Nephron progenitor cell (in vitro differentiated cells): ENCODE measurements around the gene HSPA9.
A peak's percentile ranks its signal among the peaks of the same experiment; 100 is the strongest.

Source experiments
- DNase-seq: peaks from one replicate; pipeline ENCODE4 v3.0.0; 2021
- H3K27ac Mint-ChIP-seq: 2 replicates; pipeline ENCODE4 v1.8.0; 2021; ENCODE audit warnings: mild to moderate bottlenecking, moderate library complexity, mixed read lengths
- H3K27me3 Mint-ChIP-seq: 2 replicates; pipeline ENCODE4 v1.8.0; 2021; ENCODE audit warnings: mild to moderate bottlenecking, low read depth, mixed read lengths; ENCODE audit not compliant: poor library complexity
- H3K36me3 Mint-ChIP-seq: 2 replicates; pipeline ENCODE4 v1.8.0; 2021; ENCODE audit warnings: low read depth, mixed read lengths
- H3K4me1 Mint-ChIP-seq: 2 replicates; pipeline ENCODE4 v1.8.0; 2021; ENCODE audit warnings: mixed read lengths
- H3K4me3 Mint-ChIP-seq: 2 replicates; pipeline ENCODE4 v1.8.0; 2021; ENCODE audit warnings: mild to moderate bottlenecking, moderate library complexity, mixed read lengths
- H3K9me3 Mint-ChIP-seq: 2 replicates; pipeline ENCODE4 v1.8.0; 2021; ENCODE audit warnings: mild to moderate bottlenecking, moderate library complexity, mixed read lengths
- TF ChIP-seq, protein P1 (sequence below): fragments of 200-600 bp; sonication (generic); IDR thresholded peaks from 2 replicates; pipeline ENCODE4 v1.5.0; 2021; ENCODE audit warnings: antibody characterized with exemption

The HSPA9 gene

DNA sequence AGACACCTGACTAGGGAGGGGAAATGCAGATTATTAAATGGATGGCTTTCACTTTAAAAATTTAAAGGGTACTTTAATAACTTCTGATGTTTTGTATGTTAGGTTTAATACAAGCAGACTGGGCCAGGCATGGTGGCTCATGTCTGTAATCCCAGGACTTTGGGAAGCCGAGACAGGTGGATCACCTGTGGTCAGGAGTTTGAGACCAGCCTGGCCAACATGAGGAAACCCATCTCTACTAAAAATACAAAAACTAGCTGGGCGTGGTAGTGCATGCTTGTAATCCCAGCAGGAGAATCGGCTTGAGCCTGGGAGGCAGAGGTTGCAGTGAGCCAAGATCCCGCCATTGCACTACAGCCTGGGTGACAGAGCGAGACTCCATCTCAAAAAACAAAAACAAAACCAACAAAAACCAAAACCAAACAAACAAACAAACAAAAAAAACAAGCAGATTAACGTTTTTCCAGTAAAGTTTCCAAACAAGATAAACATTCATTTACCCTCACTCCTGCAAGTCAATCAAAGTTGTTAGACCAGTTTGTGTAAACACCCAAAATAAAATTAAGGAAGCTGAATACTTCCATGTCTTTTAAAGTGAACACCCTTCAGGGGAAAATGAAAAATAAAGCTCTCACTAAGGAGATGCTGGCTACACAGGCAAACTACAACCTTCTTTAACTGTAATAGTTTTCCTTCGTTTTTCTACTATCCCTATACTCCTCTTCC lies 46.3 kb downstream of the HSPA9 start:
- Mint-ChIP-seq H3K4me1 (peaks cover 13% of the 10 kb centered on the region), H3K4me3 (no peak overlapping the region), H3K27me3 (peaks cover 6% of the 10 kb centered on the region), H3K36me3 (peaks cover 52% of the 10 kb centered on the region), H3K27ac (peak overlapping the region; percentile 34), H3K9me3 (no peaks in the 10 kb centered on the region)
- TF ChIP-seq, protein P1, sequence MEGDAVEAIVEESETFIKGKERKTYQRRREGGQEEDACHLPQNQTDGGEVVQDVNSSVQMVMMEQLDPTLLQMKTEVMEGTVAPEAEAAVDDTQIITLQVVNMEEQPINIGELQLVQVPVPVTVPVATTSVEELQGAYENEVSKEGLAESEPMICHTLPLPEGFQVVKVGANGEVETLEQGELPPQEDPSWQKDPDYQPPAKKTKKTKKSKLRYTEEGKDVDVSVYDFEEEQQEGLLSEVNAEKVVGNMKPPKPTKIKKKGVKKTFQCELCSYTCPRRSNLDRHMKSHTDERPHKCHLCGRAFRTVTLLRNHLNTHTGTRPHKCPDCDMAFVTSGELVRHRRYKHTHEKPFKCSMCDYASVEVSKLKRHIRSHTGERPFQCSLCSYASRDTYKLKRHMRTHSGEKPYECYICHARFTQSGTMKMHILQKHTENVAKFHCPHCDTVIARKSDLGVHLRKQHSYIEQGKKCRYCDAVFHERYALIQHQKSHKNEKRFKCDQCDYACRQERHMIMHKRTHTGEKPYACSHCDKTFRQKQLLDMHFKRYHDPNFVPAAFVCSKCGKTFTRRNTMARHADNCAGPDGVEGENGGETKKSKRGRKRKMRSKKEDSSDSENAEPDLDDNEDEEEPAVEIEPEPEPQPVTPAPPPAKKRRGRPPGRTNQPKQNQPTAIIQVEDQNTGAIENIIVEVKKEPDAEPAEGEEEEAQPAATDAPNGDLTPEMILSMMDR: no peak
- no peak for DNase-seq

DNA sequence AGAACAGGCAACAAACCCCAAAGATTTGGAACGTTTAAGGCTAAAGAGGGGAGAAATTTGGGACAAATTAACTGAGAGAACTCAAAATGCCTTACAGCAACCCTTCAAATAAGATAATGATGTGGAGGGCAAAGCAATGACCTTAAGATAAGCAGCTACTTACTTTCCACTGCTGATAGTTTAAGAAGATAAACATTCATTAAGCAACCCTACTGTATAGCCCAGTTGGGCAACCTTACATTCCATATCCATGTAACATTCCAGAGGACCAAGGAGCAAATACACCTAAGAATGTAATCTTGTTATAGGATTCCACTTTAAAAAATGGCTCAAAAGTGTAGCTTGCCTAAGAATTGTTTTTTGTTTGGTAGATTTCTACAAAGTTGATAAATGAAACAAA lies 47.0 kb downstream of the HSPA9 start:
- H3K27me3 Mint-ChIP-seq: peaks cover 6% of the 10 kb centered on the region
- H3K36me3 Mint-ChIP-seq: peaks cover 49% of the 10 kb centered on the region
- peaks cover 13% of the 10 kb centered on the region for H3K4me1 Mint-ChIP-seq
- TF ChIP-seq, protein P1: no peak
- no peaks in the 10 kb centered on the region for H3K9me3 Mint-ChIP-seq
- H3K27ac Mint-ChIP-seq: peak overlapping the region; percentile 40
- DNase-seq: no peak
- H3K4me3 Mint-ChIP-seq: no peak overlapping the region

DNA sequence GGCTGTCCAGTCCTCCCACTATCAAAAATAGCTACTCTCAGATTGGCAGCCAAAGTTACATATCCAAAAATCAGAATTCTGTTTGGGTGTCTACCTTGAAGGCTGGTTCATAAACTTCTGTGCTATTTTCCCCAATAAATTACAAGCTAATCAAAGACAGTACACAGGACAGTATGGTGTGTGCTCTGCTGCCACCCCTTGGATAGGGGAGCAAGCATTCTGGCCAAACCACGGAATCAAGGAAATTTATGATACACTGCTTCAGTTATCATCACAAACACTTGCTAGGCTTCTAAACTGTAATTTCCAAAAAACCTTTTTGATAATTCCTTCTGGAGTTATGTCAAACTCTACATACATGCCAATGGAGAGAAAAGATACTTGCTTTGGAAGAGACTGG lies 48.0 kb downstream of the HSPA9 start:
- TF ChIP-seq, protein P1: no peak

DNA sequence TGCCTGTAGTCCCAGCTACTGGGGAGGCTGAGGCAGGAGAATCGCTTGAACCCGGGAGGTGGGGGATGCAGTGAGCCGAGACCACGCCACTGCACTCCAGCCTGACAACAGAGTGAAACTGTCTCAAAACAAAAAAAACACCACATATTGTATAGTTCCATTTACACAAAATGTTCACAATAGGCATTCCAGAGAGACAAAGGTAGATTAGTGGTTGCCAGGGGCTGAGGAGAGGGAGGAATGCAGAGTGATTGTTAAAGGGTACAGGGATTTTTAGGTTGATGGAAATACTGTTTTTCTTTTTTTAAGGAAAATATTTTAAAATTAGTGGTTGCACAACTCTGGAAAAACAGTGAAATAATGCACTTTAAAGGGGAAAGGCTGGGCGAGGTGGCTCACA lies 51.8 kb downstream of the HSPA9 start:
- H3K4me3 Mint-ChIP-seq: no peak overlapping the region
- peak overlapping the region; percentile 93 for H3K27ac Mint-ChIP-seq
- peaks cover 36% of the 10 kb centered on the region for H3K36me3 Mint-ChIP-seq
- DNase-seq: no peak
- peaks cover 5% of the 10 kb centered on the region for H3K4me1 Mint-ChIP-seq
- H3K27me3 Mint-ChIP-seq: peaks cover 3% of the 10 kb centered on the region
- TF ChIP-seq, protein P1: no peak
- no peaks in the 10 kb centered on the region for H3K9me3 Mint-ChIP-seq

More for the DNA sequence above, 48.0 kb downstream of the HSPA9 start:
- no peak for DNase-seq
- peaks cover 12% of the 10 kb centered on the region for H3K4me1 Mint-ChIP-seq
- H3K27me3 Mint-ChIP-seq: peaks cover 5% of the 10 kb centered on the region
- no peak overlapping the region for H3K27ac Mint-ChIP-seq
- H3K36me3 Mint-ChIP-seq: peaks cover 46% of the 10 kb centered on the region
- H3K4me3 Mint-ChIP-seq: no peak overlapping the region
- no peaks in the 10 kb centered on the region for H3K9me3 Mint-ChIP-seq

DNA sequence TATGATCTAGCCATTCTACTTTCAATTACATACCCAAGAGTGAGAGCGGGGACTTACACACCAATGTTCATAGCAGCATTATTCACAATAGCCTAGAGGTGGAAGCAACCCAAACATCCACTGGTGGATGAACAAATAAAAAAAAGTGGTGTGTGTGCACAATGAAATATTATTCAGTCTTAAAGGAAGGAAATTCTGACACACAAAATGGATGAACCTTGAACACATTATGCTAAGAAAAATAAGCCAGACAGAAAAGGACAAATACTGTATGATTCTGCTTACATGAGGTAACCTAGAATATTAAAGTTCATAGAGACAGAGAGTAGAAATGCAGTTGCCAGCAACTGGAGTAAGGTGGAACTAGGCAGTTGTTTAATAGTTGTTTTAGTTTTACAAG lies 54.2 kb downstream of the HSPA9 start:
- H3K4me1 Mint-ChIP-seq: peaks cover 5% of the 10 kb centered on the region
- H3K36me3 Mint-ChIP-seq: peaks cover 56% of the 10 kb centered on the region
- no peak for DNase-seq
- no peaks in the 10 kb centered on the region for H3K9me3 Mint-ChIP-seq
- TF ChIP-seq, protein P1: no peak
- H3K27me3 Mint-ChIP-seq: no peaks in the 10 kb centered on the region
- no peak overlapping the region for H3K4me3 Mint-ChIP-seq
- no peak overlapping the region for H3K27ac Mint-ChIP-seq

DNA sequence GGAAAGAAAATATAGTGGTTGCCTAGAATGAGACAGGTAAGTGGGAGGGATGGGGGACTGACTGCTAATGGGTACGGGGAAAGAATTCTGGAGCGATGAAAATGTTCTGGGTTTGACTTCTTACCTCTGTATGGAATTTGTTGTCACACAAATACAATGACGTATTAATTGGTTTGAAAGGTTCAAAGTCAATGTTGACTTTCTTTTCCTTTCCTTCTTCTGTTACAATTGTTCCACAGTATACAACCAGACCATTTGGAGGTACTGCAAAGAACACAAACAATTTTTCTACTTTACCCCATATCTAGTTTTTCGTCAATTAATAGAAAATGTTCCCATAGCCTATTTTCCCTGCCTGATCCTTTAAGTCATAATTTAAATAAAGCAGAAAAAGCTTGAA lies 57.8 kb downstream of the HSPA9 start:
- no peak overlapping the region for H3K27ac Mint-ChIP-seq
- TF ChIP-seq, protein P1: no peak
- peaks cover 5% of the 10 kb centered on the region for H3K4me1 Mint-ChIP-seq
- H3K4me3 Mint-ChIP-seq: no peak overlapping the region
- peaks cover 63% of the 10 kb centered on the region for H3K36me3 Mint-ChIP-seq
- no peak for DNase-seq
- no peaks in the 10 kb centered on the region for H3K9me3 Mint-ChIP-seq
- no peaks in the 10 kb centered on the region for H3K27me3 Mint-ChIP-seq
